Peyer's patch (tissue), 4 donors: Measurements from ENCODE around the gene EHMT2.

Experiments used
- POLR2A ChIP-seq, 2 donors: fragments of 450-650 bp; IDR thresholded peaks; one replicate each; pipeline ENCODE4 v1.5.1; 2017; ENCODE audit warnings: antibody characterized with exemption in 2 of 2, mild to moderate bottlenecking in 2 of 2, moderate library complexity in 2 of 2
- TF ChIP-seq, protein P1 (sequence below), 6 experiments: fragments of 450-650 bp in 4 of 6; fragments of 200-600 bp in 2 of 6; sonication (generic) in 1 of 6; IDR thresholded peaks; one replicate each; pipeline ENCODE4 v1.5.1; 2017 to 2019; ENCODE audit warnings: antibody characterized with exemption in 6 of 6, mild to moderate bottlenecking in 3 of 6, moderate library complexity in 1 of 6

DNA sequence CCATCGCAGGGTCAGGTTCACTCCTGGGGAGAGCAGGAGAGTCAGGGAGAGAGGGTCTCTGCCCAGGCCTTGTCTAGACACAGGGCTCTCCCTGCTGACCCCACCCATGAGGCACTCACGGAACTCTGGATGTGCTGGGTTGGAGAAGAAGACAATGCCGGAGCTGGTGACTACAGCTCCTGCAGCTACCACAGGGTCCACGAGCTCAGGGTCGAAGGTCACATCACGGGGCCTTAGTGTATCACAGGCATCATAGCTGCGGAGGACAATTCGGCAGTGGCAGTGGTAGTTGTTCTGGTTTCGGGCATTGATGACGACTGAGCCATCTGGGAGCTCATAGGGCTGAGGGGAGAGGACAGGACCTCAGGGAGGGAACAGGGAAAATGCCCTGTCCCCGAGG is 37.6 kb downstream of the EHMT2 start:
- TF ChIP-seq, protein P1, sequence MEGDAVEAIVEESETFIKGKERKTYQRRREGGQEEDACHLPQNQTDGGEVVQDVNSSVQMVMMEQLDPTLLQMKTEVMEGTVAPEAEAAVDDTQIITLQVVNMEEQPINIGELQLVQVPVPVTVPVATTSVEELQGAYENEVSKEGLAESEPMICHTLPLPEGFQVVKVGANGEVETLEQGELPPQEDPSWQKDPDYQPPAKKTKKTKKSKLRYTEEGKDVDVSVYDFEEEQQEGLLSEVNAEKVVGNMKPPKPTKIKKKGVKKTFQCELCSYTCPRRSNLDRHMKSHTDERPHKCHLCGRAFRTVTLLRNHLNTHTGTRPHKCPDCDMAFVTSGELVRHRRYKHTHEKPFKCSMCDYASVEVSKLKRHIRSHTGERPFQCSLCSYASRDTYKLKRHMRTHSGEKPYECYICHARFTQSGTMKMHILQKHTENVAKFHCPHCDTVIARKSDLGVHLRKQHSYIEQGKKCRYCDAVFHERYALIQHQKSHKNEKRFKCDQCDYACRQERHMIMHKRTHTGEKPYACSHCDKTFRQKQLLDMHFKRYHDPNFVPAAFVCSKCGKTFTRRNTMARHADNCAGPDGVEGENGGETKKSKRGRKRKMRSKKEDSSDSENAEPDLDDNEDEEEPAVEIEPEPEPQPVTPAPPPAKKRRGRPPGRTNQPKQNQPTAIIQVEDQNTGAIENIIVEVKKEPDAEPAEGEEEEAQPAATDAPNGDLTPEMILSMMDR (IDR thresholded peaks at IDR 0.05) = no peak
- no peak for TF ChIP-seq POLR2A (IDR thresholded peaks at IDR 0.05)
